ENCODE results near the gene S1PR4. TPM values are rescaled to one million over a fixed set of nuclear protein-coding genes. Genes with fewer than 3 reads are reported as not detected.

S1PR4 gene
- polyA plus RNA-seq, 4 donors, result 0.46 to 5.1 (median 2.4) TPM; not detected in 1

DNA sequence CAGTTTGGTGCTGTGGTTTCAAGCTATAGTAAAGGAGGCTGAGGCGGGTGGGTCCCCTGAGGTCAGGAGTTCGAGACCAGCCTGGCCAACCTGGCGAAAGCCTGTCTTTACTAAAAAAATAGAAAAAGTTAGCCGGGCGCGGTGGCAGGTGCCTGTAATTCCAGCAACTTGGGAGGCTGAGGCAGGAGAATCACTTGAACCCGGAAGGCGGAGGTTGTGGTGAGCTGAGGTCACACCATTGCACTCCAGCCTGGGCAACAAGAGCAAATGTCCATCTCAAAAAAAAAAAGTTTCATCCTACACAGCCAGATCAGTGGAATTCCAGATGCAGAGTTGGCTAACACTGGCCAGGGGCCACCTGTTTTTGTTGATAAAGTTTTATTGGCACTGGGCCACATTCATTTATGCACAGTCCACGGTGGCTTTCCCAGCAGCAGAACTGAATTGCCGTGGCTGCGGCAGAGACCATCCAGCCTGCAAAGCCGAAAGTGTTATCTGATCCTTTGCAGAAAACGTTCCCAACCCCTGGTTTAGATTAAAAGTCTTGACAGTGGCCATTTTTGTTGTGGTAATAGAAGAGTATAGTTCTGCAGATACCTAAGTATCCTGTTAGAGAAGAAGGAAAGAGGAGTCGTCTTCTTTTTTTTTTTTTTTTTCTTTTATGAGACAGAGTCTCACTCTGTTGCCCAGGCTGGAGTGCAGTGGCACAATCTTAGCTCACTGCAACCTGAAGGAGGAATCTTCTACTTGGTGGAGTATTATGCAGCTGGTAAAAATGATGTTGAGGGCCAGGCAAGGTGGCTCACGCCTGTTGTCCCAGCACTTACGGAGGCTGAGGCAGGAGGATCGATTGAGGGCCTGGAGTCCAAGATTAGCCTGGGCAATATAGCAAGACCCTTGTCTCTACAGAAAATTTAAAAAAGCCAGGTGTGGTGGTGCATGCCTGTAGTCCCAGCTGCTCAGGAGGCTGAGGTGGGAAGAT, 15.8 kb downstream of the S1PR4 start:
- Histone ChIP-seq H3K27me3 (ENCODE audit: control insufficient read depth in 3 of 3, insufficient read depth in 3 of 3, low read length in 3 of 3) (no peaks in the 10 kb centered on the region), H3K9me3 (ENCODE audit: control insufficient read depth in 2 of 2, insufficient read depth in 1 of 2, low read depth in 1 of 2, low read length in 1 of 2) (no peaks in the 10 kb centered on the region), H3K27ac (ENCODE audit: low read depth in 1 of 3, low read length in 2 of 3) (no peak overlapping the region), H3K4me3 (ENCODE audit: low read depth in 1 of 3, low read length in 3 of 3) (no peak overlapping the region), H3K36me3 (ENCODE audit: control insufficient read depth in 3 of 3, insufficient read depth in 2 of 3, low read depth in 1 of 3, low read length in 3 of 3) (peaks cover 7 to 86% (median 10%) of the 10 kb centered on the region in 3 donors), H3K4me1 (ENCODE audit: control insufficient read depth in 3 of 3, insufficient read depth in 2 of 3, low read depth in 1 of 3, low read length in 2 of 3) (peaks cover 0 to 6% (median 0%) of the 10 kb centered on the region in 3 donors)
- no peak for DNase-seq
- FAIRE-seq, result no peak
- 89 to 91% (median 91%) methylated on average over 17 of the region's 17 CpGs for WGBS, 3 donors

DNA sequence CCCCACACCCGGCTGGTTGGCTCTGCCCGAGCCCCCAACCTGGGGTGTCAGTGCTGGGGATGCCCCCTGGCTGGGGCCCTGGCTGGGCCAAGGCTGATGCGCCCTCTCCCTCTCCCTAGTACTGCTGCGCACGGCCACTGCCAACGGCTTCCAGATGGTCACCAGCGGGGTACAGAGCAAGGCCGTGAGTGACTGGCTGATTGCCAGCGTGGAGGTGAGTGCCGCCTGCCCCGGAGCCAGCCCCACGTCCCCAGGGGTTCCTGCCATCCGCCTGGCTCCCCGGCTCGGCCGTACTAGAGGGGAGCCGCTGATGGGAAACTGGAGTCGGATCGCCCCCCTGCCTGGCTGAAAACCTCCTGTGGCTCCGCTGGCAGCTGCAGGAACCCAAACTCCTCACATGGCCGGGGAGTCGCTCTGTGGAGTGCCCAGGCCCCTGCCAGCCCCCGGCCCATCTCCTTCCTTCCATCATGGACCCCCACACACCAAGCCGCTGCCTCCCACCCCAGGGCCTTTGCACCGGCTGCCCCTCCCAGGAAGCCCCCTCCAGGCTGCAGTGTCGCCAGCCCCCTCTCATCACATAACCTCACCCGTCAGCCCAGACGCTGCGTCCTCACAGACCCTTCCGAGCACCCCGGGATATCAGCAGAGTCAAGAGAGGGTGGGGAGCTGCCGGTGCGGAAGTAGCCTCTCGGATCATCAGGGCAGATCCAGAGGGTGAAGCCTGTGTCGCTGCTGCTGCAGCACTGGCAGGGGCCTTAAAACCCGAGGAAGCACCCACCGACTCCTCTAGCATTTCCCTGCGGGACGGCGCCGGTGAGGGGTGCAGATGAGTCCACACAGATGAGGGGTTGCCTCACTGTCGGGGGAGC, 17.7 kb downstream of the S1PR4 start:
- no peak for FAIRE-seq
- Histone ChIP-seq H3K4me3 (ENCODE audit: low read depth in 1 of 3, low read length in 3 of 3) (no peak overlapping the region), H3K27me3 (ENCODE audit: control insufficient read depth in 3 of 3, insufficient read depth in 3 of 3, low read length in 3 of 3) (no peaks in the 10 kb centered on the region), H3K4me1 (ENCODE audit: control insufficient read depth in 3 of 3, insufficient read depth in 2 of 3, low read depth in 1 of 3, low read length in 2 of 3) (no peaks in the 10 kb centered on the region), H3K27ac (ENCODE audit: low read depth in 1 of 3, low read length in 2 of 3) (no peak overlapping the region), H3K9me3 (ENCODE audit: control insufficient read depth in 2 of 2, insufficient read depth in 1 of 2, low read depth in 1 of 2, low read length in 1 of 2) (no peaks in the 10 kb centered on the region), H3K36me3 (ENCODE audit: control insufficient read depth in 3 of 3, insufficient read depth in 2 of 3, low read depth in 1 of 3, low read length in 3 of 3) (peaks cover 9 to 79% (median 11%) of the 10 kb centered on the region in 3 donors)
- no peak for DNase-seq
- WGBS, 3 donors, result 92 to 95% (median 94%) methylated on average over 40 to 42 of the region's 42 CpGs

DNA sequence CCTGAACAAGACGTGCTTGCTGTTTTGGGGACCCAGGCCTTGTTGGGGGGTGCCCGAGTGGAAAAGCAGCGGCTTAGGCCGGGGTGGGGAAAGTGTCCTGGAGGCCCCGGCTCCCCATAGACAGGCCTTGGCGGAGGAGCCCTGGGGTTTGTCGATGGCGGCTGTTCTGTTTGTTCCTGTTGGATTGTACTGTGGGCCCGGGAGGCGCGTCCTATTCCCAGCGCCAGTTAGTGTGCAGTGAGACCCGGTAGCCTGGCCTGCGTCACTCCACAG, 18.3 kb downstream of the S1PR4 start:
- Histone ChIP-seq H3K4me3 (ENCODE audit: low read depth in 1 of 3, low read length in 3 of 3) (no peak overlapping the region), H3K4me1 (ENCODE audit: control insufficient read depth in 3 of 3, insufficient read depth in 2 of 3, low read depth in 1 of 3, low read length in 2 of 3) (no peaks in the 10 kb centered on the region), H3K9me3 (ENCODE audit: control insufficient read depth in 2 of 2, insufficient read depth in 1 of 2, low read depth in 1 of 2, low read length in 1 of 2) (no peaks in the 10 kb centered on the region), H3K27me3 (ENCODE audit: control insufficient read depth in 3 of 3, insufficient read depth in 3 of 3, low read length in 3 of 3) (no peaks in the 10 kb centered on the region), H3K27ac (ENCODE audit: low read depth in 1 of 3, low read length in 2 of 3) (no peak overlapping the region), H3K36me3 (ENCODE audit: control insufficient read depth in 3 of 3, insufficient read depth in 2 of 3, low read depth in 1 of 3, low read length in 3 of 3) (peaks cover 11 to 81% (median 12%) of the 10 kb centered on the region in 3 donors)
- DNase-seq, result no peak
- WGBS, 3 donors, result 97% methylated on average over 14 of the region's 14 CpGs
- FAIRE-seq, result no peak

DNA sequence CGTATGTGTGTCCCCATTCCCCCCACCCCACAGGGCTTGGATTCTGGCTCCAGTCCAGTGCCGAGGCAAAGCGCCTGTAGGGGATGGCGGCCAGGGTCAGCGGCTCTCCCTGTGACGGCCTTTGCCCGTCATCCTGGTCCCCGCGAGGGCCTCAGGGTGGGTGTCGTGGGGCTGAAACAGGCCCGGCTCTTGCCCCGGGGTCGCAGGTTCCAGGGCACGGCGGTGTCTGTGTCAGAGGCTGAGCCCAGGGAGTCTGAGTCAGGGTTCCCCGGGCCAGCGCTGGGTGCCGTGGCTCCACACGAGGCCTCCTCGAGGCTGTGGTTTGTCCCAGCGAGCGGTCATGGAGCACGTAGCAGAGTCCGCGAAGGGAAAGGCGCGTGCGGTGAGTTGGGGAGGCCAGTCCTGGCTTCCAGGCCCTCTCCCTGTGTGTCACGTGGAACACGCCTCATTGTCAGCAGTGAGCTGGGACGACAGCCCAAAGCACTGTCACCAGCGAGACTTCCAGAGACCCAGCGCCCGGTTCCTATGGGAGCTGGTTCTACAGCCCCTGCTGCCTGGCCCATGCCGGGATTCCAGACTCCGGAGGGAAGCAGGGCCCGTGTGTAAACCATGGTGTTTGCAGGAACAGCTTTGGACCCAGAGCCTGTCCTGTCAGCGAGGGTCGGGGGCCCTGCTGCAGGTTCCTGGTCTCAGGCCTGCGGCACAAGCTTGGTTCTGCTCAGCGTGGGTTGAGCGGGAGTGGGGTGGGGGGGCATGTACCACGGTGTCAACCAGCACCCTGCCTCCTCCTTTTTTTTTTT, 20.5 kb downstream of the S1PR4 start:
- peaks cover 7 to 81% (median 10%) of the 10 kb centered on the region in 3 donors for H3K36me3 ChIP-seq (ENCODE audit: control insufficient read depth in 3 of 3, insufficient read depth in 2 of 3, low read depth in 1 of 3, low read length in 3 of 3)
- FAIRE-seq, result no peak
- WGBS, 3 donors, result 93% methylated on average over 39 to 43 of the region's 43 CpGs
- H3K4me3 ChIP-seq (ENCODE audit: low read depth in 1 of 3, low read length in 3 of 3), result no peak overlapping the region
- no peaks in the 10 kb centered on the region for H3K9me3 ChIP-seq (ENCODE audit: control insufficient read depth in 2 of 2, insufficient read depth in 1 of 2, low read depth in 1 of 2, low read length in 1 of 2)
- H3K27ac ChIP-seq (ENCODE audit: low read depth in 1 of 3, low read length in 2 of 3), result no peak overlapping the region
- H3K4me1 ChIP-seq (ENCODE audit: control insufficient read depth in 3 of 3, insufficient read depth in 2 of 3, low read depth in 1 of 3, low read length in 2 of 3), result no peaks in the 10 kb centered on the region
- H3K27me3 ChIP-seq (ENCODE audit: control insufficient read depth in 3 of 3, insufficient read depth in 3 of 3, low read length in 3 of 3), result no peaks in the 10 kb centered on the region
- DNase-seq, result no peak

DNA sequence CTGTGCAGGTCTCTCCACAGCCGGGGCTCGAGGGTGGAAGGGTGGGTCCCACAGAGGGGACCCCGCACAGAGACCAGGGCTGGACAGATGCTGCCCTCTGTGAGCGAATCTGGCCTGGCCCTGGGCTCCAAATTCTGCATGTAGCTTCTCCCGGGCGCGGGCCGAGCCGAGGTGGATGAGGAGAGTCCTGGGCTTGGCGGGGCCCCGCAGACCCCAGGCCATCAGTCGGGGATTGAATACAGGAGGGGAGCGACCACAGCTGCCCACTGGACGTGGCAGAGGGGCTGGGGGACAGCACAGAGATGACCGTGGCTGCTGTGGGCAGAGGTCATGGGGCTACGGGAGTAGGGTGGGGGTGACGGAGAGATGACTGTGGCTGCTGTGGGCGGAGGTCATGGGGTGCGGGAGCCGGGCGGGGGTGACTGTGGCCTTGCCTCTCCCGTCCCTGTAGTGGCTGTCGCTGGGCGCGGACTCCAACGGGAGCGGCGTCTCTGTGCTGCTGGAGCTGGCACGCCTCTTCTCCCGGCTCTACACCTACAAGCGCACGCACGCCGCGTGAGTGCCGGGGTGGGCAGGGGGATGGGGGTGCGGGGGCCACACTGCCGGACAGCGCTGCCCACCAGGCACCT, 22.6 kb downstream of the S1PR4 start:
- Histone ChIP-seq H3K4me1 (ENCODE audit: control insufficient read depth in 3 of 3, insufficient read depth in 2 of 3, low read depth in 1 of 3, low read length in 2 of 3) (no peaks in the 10 kb centered on the region), H3K27ac (ENCODE audit: low read depth in 1 of 3, low read length in 2 of 3) (no peak overlapping the region), H3K36me3 (ENCODE audit: control insufficient read depth in 3 of 3, insufficient read depth in 2 of 3, low read depth in 1 of 3, low read length in 3 of 3) (peaks cover 11 to 83% (median 17%) of the 10 kb centered on the region in 3 donors), H3K9me3 (ENCODE audit: control insufficient read depth in 2 of 2, insufficient read depth in 1 of 2, low read depth in 1 of 2, low read length in 1 of 2) (no peaks in the 10 kb centered on the region), H3K4me3 (ENCODE audit: low read depth in 1 of 3, low read length in 3 of 3) (no peak overlapping the region), H3K27me3 (ENCODE audit: control insufficient read depth in 3 of 3, insufficient read depth in 3 of 3, low read length in 3 of 3) (no peaks in the 10 kb centered on the region)
- DNase-seq, result no peak
- no peak for FAIRE-seq
- WGBS, 3 donors, result 93 to 94% (median 94%) methylated on average over 32 to 39 of the region's 39 CpGs

DNA sequence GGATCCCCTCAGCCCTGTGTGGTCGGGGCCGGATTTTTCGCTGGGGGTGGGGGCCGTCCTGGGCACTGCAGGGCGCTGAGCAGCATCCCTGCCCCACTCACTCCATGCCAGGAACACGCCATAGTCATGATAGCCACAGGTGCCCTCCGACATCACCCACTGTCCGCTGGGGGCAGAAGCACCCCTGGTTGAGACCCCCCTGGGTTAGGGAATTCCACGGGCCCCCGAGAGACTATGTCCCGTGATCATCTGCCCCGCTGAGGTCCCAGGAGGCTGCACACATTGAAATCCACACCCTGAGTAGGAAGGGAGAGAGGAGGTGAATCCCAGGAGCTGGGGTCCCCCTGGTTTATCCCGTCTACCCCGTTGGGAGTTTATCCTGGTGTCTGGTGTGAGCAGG, 23.3 kb downstream of the S1PR4 start:
- no peak for FAIRE-seq
- DNase-seq, result no peak
- no peak overlapping the region for H3K27ac ChIP-seq (ENCODE audit: low read depth in 1 of 3, low read length in 2 of 3)
- H3K9me3 ChIP-seq (ENCODE audit: control insufficient read depth in 2 of 2, insufficient read depth in 1 of 2, low read depth in 1 of 2, low read length in 1 of 2), result no peaks in the 10 kb centered on the region
- H3K4me3 ChIP-seq (ENCODE audit: low read depth in 1 of 3, low read length in 3 of 3), result no peak overlapping the region
- H3K27me3 ChIP-seq (ENCODE audit: control insufficient read depth in 3 of 3, insufficient read depth in 3 of 3, low read length in 3 of 3), result no peaks in the 10 kb centered on the region
- no peaks in the 10 kb centered on the region for H3K4me1 ChIP-seq (ENCODE audit: control insufficient read depth in 3 of 3, insufficient read depth in 2 of 3, low read depth in 1 of 3, low read length in 2 of 3)
- WGBS, 3 donors, result 93 to 97% (median 95%) methylated on average over 14 of the region's 14 CpGs
- H3K36me3 ChIP-seq (ENCODE audit: control insufficient read depth in 3 of 3, insufficient read depth in 2 of 3, low read depth in 1 of 3, low read length in 3 of 3), result peaks cover 11 to 83% (median 19%) of the 10 kb centered on the region in 3 donors

DNA sequence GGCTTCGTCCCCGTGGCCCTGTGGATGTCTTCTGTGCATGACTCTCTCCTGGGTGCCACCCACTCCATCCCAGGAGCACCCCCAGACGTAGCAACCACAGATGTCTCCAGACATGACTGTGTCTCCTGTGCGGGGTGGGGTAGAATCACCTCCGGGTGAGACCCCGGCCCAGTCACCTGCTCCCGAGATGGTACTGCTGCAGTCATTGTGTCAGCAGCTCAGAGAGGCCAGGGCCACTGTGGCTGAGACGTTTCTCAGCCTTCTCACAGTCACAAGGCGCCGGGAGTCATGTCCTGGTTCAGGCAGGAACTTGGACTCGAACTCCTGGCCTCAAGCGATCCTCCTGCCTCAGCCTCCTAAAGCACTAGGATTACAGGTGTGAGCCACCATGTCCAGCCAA, 23.8 kb downstream of the S1PR4 start:
- Histone ChIP-seq H3K27ac (ENCODE audit: low read depth in 1 of 3, low read length in 2 of 3) (no peak overlapping the region), H3K4me3 (ENCODE audit: low read depth in 1 of 3, low read length in 3 of 3) (no peak overlapping the region), H3K4me1 (ENCODE audit: control insufficient read depth in 3 of 3, insufficient read depth in 2 of 3, low read depth in 1 of 3, low read length in 2 of 3) (no peaks in the 10 kb centered on the region), H3K36me3 (ENCODE audit: control insufficient read depth in 3 of 3, insufficient read depth in 2 of 3, low read depth in 1 of 3, low read length in 3 of 3) (peaks cover 11 to 83% (median 23%) of the 10 kb centered on the region in 3 donors), H3K27me3 (ENCODE audit: control insufficient read depth in 3 of 3, insufficient read depth in 3 of 3, low read length in 3 of 3) (no peaks in the 10 kb centered on the region), H3K9me3 (ENCODE audit: control insufficient read depth in 2 of 2, insufficient read depth in 1 of 2, low read depth in 1 of 2, low read length in 1 of 2) (no peaks in the 10 kb centered on the region)
- DNase-seq, result no peak
- 85 to 92% (median 88%) methylated on average over 12 of the region's 12 CpGs for WGBS, 3 donors
- no peak for FAIRE-seq

Measured in small intestine (tissue), 7 donors.